HCT116 (cell line): ENCODE measurements around the gene BCL2L13.

Experiments used
- EZH2 ChIP-seq: fragments of 200-600 bp; sonication (generic); IDR thresholded peaks from 2 replicates; pipeline ENCODE4 v1.6.1; 2017; ENCODE audit warnings: antibody characterized with exemption, mixed run types
- SRF ChIP-seq: IDR thresholded peaks from 2 replicates; pipeline ENCODE4 v1.6.1; 2012; ENCODE audit warnings: low read depth
- TF ChIP-seq, protein P1 (sequence below), 3 experiments: fragments of 200-600 bp in 1 of 3; sonication (generic) in 1 of 3; IDR thresholded peaks in 2 of 3; conservative IDR thresholded peaks in 1 of 3; 2 replicates each; pipeline ENCODE4 v1.5.1; 2012 to 2017; ENCODE audit warnings: low read depth in 2 of 3, low read length in 2 of 3, antibody characterized with exemption in 1 of 3, borderline replicate concordance in 1 of 3, control low read depth in 1 of 3, mild to moderate bottlenecking in 1 of 3, mixed read lengths in 1 of 3, mixed run types in 1 of 3, moderate library complexity in 1 of 3; ENCODE audit not compliant: insufficient read depth in 1 of 3

DNA sequence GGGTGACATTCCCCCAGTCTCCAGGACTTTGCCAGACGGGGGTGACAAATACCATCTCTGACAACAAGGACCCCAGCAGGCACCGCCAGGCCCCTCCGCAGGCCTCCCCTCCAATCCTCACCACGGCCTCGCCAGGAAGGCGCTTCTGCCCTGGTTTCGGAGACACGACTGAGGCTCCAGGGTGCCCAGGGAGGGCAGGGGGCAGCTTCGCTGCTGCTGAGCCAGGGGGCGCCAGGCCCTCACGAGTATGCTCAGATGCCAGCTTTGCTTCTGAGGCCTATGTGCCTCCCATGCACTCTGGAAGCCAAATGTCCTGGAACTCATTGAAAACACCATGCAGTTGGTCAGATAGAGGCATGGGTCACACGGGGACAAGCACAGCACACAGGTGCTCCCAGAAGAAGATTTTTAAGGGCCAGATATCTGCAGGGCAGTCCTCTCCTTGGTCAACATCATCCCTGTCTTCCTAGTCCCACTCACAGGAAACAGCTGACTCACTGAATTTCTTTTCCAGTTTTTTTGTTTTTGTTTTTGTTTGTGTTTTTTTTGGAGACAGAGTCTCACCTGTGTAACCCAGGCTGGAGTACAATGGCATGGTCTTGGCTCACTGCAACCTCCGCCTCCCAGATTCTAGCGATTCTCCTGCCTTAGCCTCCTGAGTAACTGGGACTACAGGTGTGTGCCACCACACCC is 115.8 kb downstream of the BCL2L13 start:
- TF ChIP-seq, protein P1, sequence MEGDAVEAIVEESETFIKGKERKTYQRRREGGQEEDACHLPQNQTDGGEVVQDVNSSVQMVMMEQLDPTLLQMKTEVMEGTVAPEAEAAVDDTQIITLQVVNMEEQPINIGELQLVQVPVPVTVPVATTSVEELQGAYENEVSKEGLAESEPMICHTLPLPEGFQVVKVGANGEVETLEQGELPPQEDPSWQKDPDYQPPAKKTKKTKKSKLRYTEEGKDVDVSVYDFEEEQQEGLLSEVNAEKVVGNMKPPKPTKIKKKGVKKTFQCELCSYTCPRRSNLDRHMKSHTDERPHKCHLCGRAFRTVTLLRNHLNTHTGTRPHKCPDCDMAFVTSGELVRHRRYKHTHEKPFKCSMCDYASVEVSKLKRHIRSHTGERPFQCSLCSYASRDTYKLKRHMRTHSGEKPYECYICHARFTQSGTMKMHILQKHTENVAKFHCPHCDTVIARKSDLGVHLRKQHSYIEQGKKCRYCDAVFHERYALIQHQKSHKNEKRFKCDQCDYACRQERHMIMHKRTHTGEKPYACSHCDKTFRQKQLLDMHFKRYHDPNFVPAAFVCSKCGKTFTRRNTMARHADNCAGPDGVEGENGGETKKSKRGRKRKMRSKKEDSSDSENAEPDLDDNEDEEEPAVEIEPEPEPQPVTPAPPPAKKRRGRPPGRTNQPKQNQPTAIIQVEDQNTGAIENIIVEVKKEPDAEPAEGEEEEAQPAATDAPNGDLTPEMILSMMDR (IDR thresholded peaks at IDR 0.05 in 2 of 3, conservative IDR thresholded peaks at IDR 0.05 in 1 of 3; ENCODE audit: borderline replicate concordance in 1 of 3, insufficient read depth in 1 of 3, low read depth in 2 of 3, low read length in 2 of 3): peak in 2 of 3 experiments; percentile 45 to 48; a peak in 3 of 6 replicates
- TF ChIP-seq SRF (no peak), EZH2 (no peak)
